ENCODE data around the gene MAP4K5.

MAP4K5 gene

GRCh38 chr14:50397390-50398188 is 134.8 kb downstream of the MAP4K5 start:
- DNase-seq = peak; percentile 17

GRCh38 chr14:50396631-50397389 is 135.6 kb downstream of the MAP4K5 start, which contains the start of gene CDKL1:
CDKL1 (minus strand) TSS chr14:50396881; CDS start chr14:50395868, 1,013 bp downstream.
- DNase-seq = peak; percentile 65

GRCh38 chr14:50395448-50395847 is 136.9 kb downstream of the MAP4K5 start:
- no peak for DNase-seq

GRCh38 chr14:50394713-50395112 is 137.7 kb downstream of the MAP4K5 start:
- no peak for DNase-seq

- no peak for DNase-seq
Measured at GRCh38 chr14:50389668-50390441, 142.5 kb downstream of the MAP4K5 start.

- DNase-seq = no peak
Measured at GRCh38 chr14:50388256-50388931, 144.0 kb downstream of the MAP4K5 start.

- DNase-seq = no peak
Measured at GRCh38 chr14:50387548-50387947, 144.8 kb downstream of the MAP4K5 start.

- DNase-seq = no peak
Measured at GRCh38 chr14:50383618-50384225, 148.6 kb downstream of the MAP4K5 start.

GRCh38 chr14:50381823-50382287 is 150.5 kb downstream of the MAP4K5 start:
- no peak for DNase-seq

- DNase-seq = no peak
Measured at GRCh38 chr14:50381008-50381407, 151.4 kb downstream of the MAP4K5 start.

- no peak for DNase-seq
Measured at GRCh38 chr14:50380455-50380854, 151.9 kb downstream of the MAP4K5 start.

GRCh38 chr14:50379563-50379962 is 152.8 kb downstream of the MAP4K5 start:
- no peak for DNase-seq

GRCh38 chr14:50377550-50378085 is 154.8 kb downstream of the MAP4K5 start:
- DNase-seq = no peak

- no peak for DNase-seq
Measured at GRCh38 chr14:50375760-50376159, 156.6 kb downstream of the MAP4K5 start.

GRCh38 chr14:50373959-50374358 is 158.4 kb downstream of the MAP4K5 start:
- DNase-seq = no peak

GRCh38 chr14:50371546-50371945 is 160.8 kb downstream of the MAP4K5 start:
- DNase-seq = no peak
